Uterus (tissue), 2 donors: Measurements from ENCODE around the gene R3HCC1L.

Experiments
- POLR2A ChIP-seq, 2 donors: fragments of 450-650 bp; IDR thresholded peaks; one replicate each; pipeline ENCODE4 v1.6.1; 2016; ENCODE audit warnings: antibody characterized with exemption in 2 of 2, mild to moderate bottlenecking in 1 of 2, moderate library complexity in 1 of 2
- TF ChIP-seq, protein P1 (sequence below), 4 experiments: fragments of 200-600 bp in 2 of 4; fragments of 450-650 bp in 2 of 4; sonication (generic) in 2 of 4; IDR thresholded peaks; one replicate each; pipeline ENCODE4 v1.5.1; 2016 to 2019; ENCODE audit warnings: antibody characterized with exemption in 4 of 4, mild to moderate bottlenecking in 2 of 4, moderate library complexity in 1 of 4

DNA sequence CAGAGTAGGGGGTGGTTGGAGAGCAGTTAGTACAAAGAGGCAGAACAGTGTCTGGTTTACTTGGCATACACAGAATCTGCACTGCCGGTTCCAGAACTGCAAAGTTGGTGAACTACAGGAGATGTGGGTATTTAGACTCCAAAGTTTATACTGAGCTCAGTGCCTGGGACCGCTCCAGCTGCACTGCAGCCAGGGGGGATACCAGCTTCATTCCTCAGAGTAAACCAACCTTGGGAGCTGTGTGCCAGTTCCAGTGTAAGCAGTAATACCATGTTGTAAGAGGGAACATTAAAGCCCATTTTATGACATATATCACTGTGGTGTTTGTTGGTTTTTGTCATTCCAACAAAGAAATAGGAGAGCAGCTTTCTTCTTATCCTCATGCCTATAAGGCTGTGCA, 110.1 kb downstream of the R3HCC1L start:
- TF ChIP-seq, protein P1, sequence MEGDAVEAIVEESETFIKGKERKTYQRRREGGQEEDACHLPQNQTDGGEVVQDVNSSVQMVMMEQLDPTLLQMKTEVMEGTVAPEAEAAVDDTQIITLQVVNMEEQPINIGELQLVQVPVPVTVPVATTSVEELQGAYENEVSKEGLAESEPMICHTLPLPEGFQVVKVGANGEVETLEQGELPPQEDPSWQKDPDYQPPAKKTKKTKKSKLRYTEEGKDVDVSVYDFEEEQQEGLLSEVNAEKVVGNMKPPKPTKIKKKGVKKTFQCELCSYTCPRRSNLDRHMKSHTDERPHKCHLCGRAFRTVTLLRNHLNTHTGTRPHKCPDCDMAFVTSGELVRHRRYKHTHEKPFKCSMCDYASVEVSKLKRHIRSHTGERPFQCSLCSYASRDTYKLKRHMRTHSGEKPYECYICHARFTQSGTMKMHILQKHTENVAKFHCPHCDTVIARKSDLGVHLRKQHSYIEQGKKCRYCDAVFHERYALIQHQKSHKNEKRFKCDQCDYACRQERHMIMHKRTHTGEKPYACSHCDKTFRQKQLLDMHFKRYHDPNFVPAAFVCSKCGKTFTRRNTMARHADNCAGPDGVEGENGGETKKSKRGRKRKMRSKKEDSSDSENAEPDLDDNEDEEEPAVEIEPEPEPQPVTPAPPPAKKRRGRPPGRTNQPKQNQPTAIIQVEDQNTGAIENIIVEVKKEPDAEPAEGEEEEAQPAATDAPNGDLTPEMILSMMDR (IDR thresholded peaks at IDR 0.05), result no peak
- TF ChIP-seq POLR2A (IDR thresholded peaks at IDR 0.05), result no peak
